IMR-90 (cell line): ENCODE data around the gene HPS4. TPM values are rescaled to one million over a fixed set of nuclear protein-coding genes. Genes with fewer than 3 reads are reported as not detected.
A peak's percentile ranks its signal among the peaks of the same experiment; 100 is the strongest.

Source experiments
- ATAC-seq: fragments of 200-7000 bp; cut with Tn5 transposase; 2 replicates; pipeline ENCODE4 v1.9.1; 2020; ENCODE audit warnings: low read depth, mild to moderate bottlenecking, moderate library complexity
- BruUV-seq: library from RNA; stranded (reverse); fragments of 400-500 nt; replicated peaks from 2 replicates; lab custom pipeline; 2021; lab: Mats Ljungman, UMichigan
- CTCF ChIA-PET: fragments of 300-600 bp; formaldehyde crosslinking; extraction: SDS; loops from one replicate; lab custom pipeline; 2021; ENCODE audit warnings: antibody characterized with exemption; lab: Yijun Ruan, JAX
- POLR2A ChIA-PET: fragments of 300-600 bp; sonication (Branson Sonifier 250); formaldehyde crosslinking; loops from one replicate; lab custom pipeline; 2022; ENCODE audit warnings: antibody characterized with exemption; ENCODE audit not compliant: unreplicated experiment; lab: Charles Lee
- DNase-seq: peaks from one replicate; pipeline ENCODE4 v3.0.0; 2013
- H2AFZ ChIP-seq: replicated peaks from 2 replicates; pipeline ENCODE3; 2013; ENCODE audit warnings: low read length, mild to moderate bottlenecking; ENCODE audit not compliant: poor library complexity
- H2AK5ac ChIP-seq: 2 replicates; pipeline ENCODE4 v1.6.1; 2013; ENCODE audit warnings: low read depth, low read length, inconsistent platforms
- H2AK9ac ChIP-seq: replicated peaks from 2 replicates; pipeline ENCODE3; 2013; ENCODE audit warnings: mild to moderate bottlenecking, low read depth, low read length, moderate library complexity; ENCODE audit not compliant: poor library complexity
- H2BK120ac ChIP-seq: 2 replicates; pipeline ENCODE4 v1.6.1; 2013; ENCODE audit warnings: low read depth, low read length, inconsistent platforms
- H2BK15ac ChIP-seq: 3 replicates; pipeline ENCODE4 v1.6.1; 2013; ENCODE audit warnings: low read depth, low read length, inconsistent platforms
- H2BK20ac ChIP-seq: 2 replicates; pipeline ENCODE4 v1.6.1; 2013; ENCODE audit warnings: low read depth, mild to moderate bottlenecking, inconsistent platforms, low read length, moderate library complexity
- H2BK5ac ChIP-seq: 2 replicates; pipeline ENCODE4 v1.6.1; 2013; ENCODE audit warnings: mild to moderate bottlenecking, low read depth, low read length, inconsistent platforms; ENCODE audit not compliant: poor library complexity, severe bottlenecking
- H3K14ac ChIP-seq: replicated peaks from 2 replicates; pipeline ENCODE4 v1.6.1; 2013; ENCODE audit warnings: low read depth, low read length, inconsistent platforms
- H3K18ac ChIP-seq: 2 replicates; pipeline ENCODE4 v1.6.1; 2013; ENCODE audit warnings: low read depth, low read length, control low read depth
- H3K23ac ChIP-seq: 2 replicates; pipeline ENCODE4 v1.6.1; 2013; ENCODE audit warnings: low read depth, low read length, inconsistent platforms
- H3K27ac ChIP-seq: 2 replicates; pipeline ENCODE4 v1.5.1; 2013; ENCODE audit warnings: mild to moderate bottlenecking, control low read depth, low read length; ENCODE audit not compliant: insufficient read depth
- H3K27me3 ChIP-seq: 2 replicates; pipeline ENCODE4 v1.6.1; 2013; ENCODE audit warnings: low read length; ENCODE audit not compliant: control insufficient read depth, insufficient read depth
- H3K36me3 ChIP-seq: 2 replicates; pipeline ENCODE4 v1.6.1; 2013; ENCODE audit warnings: low read length, mixed read lengths; ENCODE audit not compliant: control insufficient read depth, insufficient read depth
- H3K4ac ChIP-seq: 2 replicates; pipeline ENCODE4 v1.6.1; 2013; ENCODE audit warnings: low read depth, low read length, inconsistent platforms
- H3K4me1 ChIP-seq: 2 replicates; pipeline ENCODE4 v1.6.1; 2013; ENCODE audit warnings: low read length, mixed read lengths; ENCODE audit not compliant: control insufficient read depth, insufficient read depth
- H3K4me2 ChIP-seq: 2 replicates; pipeline ENCODE4 v1.6.1; 2013; ENCODE audit warnings: low read depth, mild to moderate bottlenecking, control low read depth, low read length, moderate library complexity
- H3K4me3 ChIP-seq: 2 replicates; pipeline ENCODE4 v1.5.1; 2013; ENCODE audit warnings: low read depth, mild to moderate bottlenecking, control low read depth, low read length, moderate library complexity; ENCODE audit not compliant: insufficient read depth
- H3K56ac ChIP-seq: 2 replicates; pipeline ENCODE4 v1.6.1; 2013; ENCODE audit warnings: low read length, inconsistent platforms; ENCODE audit not compliant: insufficient read depth; ENCODE audit errors: extremely low read depth
- H3K79me1 ChIP-seq, 2 experiments: 2 replicates each; pipeline ENCODE4 v1.6.1; 2013; ENCODE audit warnings: low read length in 2 of 2, inconsistent platforms in 1 of 2, low read depth in 1 of 2
- H3K9ac ChIP-seq: 2 replicates; pipeline ENCODE4 v1.6.1; 2013; ENCODE audit warnings: low read depth, low read length, control low read depth
- H3K9me1 ChIP-seq: 2 replicates; pipeline ENCODE4 v1.6.1; 2013; ENCODE audit warnings: low read length, inconsistent platforms; ENCODE audit not compliant: insufficient read depth
- H3K9me3 ChIP-seq: 2 replicates; pipeline ENCODE4 v1.6.1; 2013; ENCODE audit warnings: low read length; ENCODE audit not compliant: control insufficient read depth, insufficient read depth
- H4K20me1 ChIP-seq: 2 replicates; pipeline ENCODE4 v1.6.1; 2013; ENCODE audit warnings: low read length, inconsistent platforms; ENCODE audit not compliant: insufficient read depth
- H4K5ac ChIP-seq: 2 replicates; pipeline ENCODE4 v1.6.1; 2013; ENCODE audit warnings: mild to moderate bottlenecking, low read depth, low read length, control low read depth
- H4K8ac ChIP-seq, 2 experiments: 2 replicates each; pipeline ENCODE4 v1.6.1; 2013; ENCODE audit warnings: low read depth in 2 of 2, low read length in 2 of 2, control low read depth in 1 of 2, inconsistent platforms in 1 of 2
- H4K91ac ChIP-seq: 2 replicates; pipeline ENCODE4 v1.6.1; 2013; ENCODE audit warnings: low read depth, low read length, inconsistent platforms; ENCODE audit not compliant: insufficient read depth
- BHLHE40 ChIP-seq: fragments of 150-350 bp; IDR thresholded peaks from 2 replicates; pipeline ENCODE4 v1.6.1; 2016; ENCODE audit warnings: mild to moderate bottlenecking, low read depth, low read length
- CEBPB ChIP-seq: IDR thresholded peaks from 2 replicates; pipeline ENCODE4 v1.6.1; 2012; ENCODE audit warnings: low read depth, low read length, improper control_type of control experiment
- CHD1 ChIP-seq: IDR thresholded peaks from 2 replicates; pipeline ENCODE4 v1.6.1; 2012; ENCODE audit warnings: low read depth, low read length, improper control_type of control experiment
- ELK1 ChIP-seq: fragments of 150-350 bp; IDR thresholded peaks from 2 replicates; pipeline ENCODE4 v1.6.1; 2016; ENCODE audit warnings: low read depth, mild to moderate bottlenecking, low read length, moderate library complexity, borderline replicate concordance
- FOS ChIP-seq: fragments of 150-350 bp; IDR thresholded peaks from 2 replicates; pipeline ENCODE4 v1.6.1; 2016; ENCODE audit warnings: low read depth, low read length
- MAFK ChIP-seq: IDR thresholded peaks from 2 replicates; pipeline ENCODE4 v1.6.1; 2012; ENCODE audit warnings: low read depth, low read length, improper control_type of control experiment
- MAZ ChIP-seq: IDR thresholded peaks from 2 replicates; pipeline ENCODE4 v1.6.1; 2012; ENCODE audit warnings: low read depth, mild to moderate bottlenecking, low read length, improper control_type of control experiment, moderate library complexity, borderline replicate concordance
- MXI1 ChIP-seq: IDR thresholded peaks from 2 replicates; pipeline ENCODE4 v1.6.1; 2012; ENCODE audit warnings: low read depth, mild to moderate bottlenecking, low read length, moderate library complexity, borderline replicate concordance
- NFE2L2 ChIP-seq: fragments of 150-350 bp; IDR thresholded peaks from 2 replicates; pipeline ENCODE4 v1.6.1; 2016; ENCODE audit warnings: low read depth, mild to moderate bottlenecking, low read length
- POLR2A ChIP-seq: IDR thresholded peaks from 2 replicates; pipeline ENCODE4 v1.6.1; 2012; ENCODE audit warnings: mild to moderate bottlenecking, low read depth, low read length
- RAD21 ChIP-seq: IDR thresholded peaks from 2 replicates; pipeline ENCODE4 v1.6.1; 2012; ENCODE audit warnings: low read length, improper control_type of control experiment
- RCOR1 ChIP-seq: IDR thresholded peaks from 2 replicates; pipeline ENCODE4 v1.6.1; 2012; ENCODE audit warnings: mild to moderate bottlenecking, low read length, improper control_type of control experiment; ENCODE audit not compliant: insufficient replicate concordance
- RFX5 ChIP-seq: IDR thresholded peaks from 2 replicates; pipeline ENCODE4 v1.8.0; 2012; ENCODE audit warnings: low read depth, mild to moderate bottlenecking, low read length, moderate library complexity
- SMC3 ChIP-seq: fragments of 150-350 bp; IDR thresholded peaks from 2 replicates; pipeline ENCODE4 v1.6.1; 2016; ENCODE audit warnings: low read depth, mild to moderate bottlenecking, antibody characterized with exemption, low read length, moderate library complexity
- WGBS, 2 experiments: methylation state at CpG; one replicate each; pipeline versions ENCODE4 v1.1.5 to v1.1.7; 2013; ENCODE audit warnings: missing lambda C conversion rate in 2 of 2; ENCODE audit not compliant: insufficient read length in 1 of 2; ENCODE audit errors: extremely low coverage in 2 of 2; 5-methylcytosine and 5-hydroxymethylcytosine counted together
- dilution Hi-C: fragments of 300-500 bp; cut with HindIII; formaldehyde crosslinking; loops from one replicate; pipeline ENCODE4 v1.14.3; 2018; ENCODE audit warnings: low sequenced_read_pairs; ENCODE audit not compliant: unreplicated experiment
- in situ Hi-C: fragments of 300-500 bp; cut with MboI; formaldehyde crosslinking; loops from 3 replicates; pipeline ENCODE4 v1.14.3; 2019; ENCODE audit warnings: low sequenced_read_pairs, inconsistent platforms, mixed read lengths
- intact Hi-C: fragments of 100-400 bp; cut with micrococcal nuclease; formaldehyde crosslinking; loops from 2 replicates; pipeline ENCODE4 v1.10.0; 2022
- polyA plus RNA-seq, 3 experiments: library from polyadenylated mRNA; depleted of rRNA; stranded (reverse); fragments of >200 nt; gene quantifications; 2 replicates each; pipeline ENCODE4 v1.2.3, GENCODE V29; 2012; ENCODE audit warnings: low replicate concordance in 1 of 3
- total RNA-seq: library from RNA; depleted of rRNA; stranded (reverse); fragments of >200 nt; gene quantifications from 2 replicates; pipeline ENCODE4 v1.2.3, GENCODE V29; 2012
- TF ChIP-seq, protein P1 (sequence below): fragments of 150-350 bp; IDR thresholded peaks from 2 replicates; pipeline ENCODE4 v1.6.1; 2017; ENCODE audit warnings: mild to moderate bottlenecking, antibody characterized with exemption, low read length, low read depth

The HPS4 gene
- total and polyA plus RNA-seq, 2 of the 4 experiments (the other 2 are of a cell fraction), result 15.8 to 19.0 TPM

DNA sequence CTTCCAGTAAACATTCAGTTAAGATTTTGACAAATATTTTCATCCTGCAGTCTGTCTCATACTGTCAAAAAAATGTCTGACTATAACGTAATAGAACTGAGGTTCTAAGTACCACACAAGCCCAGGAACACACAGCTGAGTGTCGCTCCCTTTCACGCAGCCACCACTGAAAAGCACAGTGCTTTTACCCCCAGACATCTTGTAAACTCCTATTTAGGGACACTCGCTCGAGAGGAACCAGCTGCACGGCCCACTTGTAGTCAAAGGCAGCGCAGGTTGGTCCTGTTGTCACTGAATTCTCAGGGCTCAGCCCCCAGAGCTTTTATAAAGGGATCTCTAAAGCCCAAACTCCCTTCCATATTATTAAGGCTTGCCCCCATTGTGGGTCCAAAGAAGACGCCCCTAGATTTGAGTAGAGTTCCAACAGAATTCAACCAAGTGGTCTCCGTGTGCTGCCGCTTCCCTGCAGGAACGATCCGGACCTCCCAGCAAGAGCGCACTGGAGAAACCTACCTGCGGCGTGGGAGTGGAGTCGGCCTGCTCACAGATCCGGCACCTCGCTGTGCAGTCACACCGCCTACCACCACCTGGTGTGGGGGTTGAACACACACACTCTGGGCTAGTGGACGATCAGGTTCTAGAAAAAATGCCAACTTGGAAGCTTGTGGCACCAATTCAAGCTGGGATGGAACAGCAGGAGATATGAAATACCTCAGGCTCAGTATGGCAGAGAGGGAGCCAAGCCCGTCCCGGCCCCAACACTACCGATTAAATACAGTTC is 31.2 kb downstream of the HPS4 start:
- Histone ChIP-seq H4K20me1 (no peaks in the 10 kb centered on the region), H3K4me2 (no peak overlapping the region), H4K91ac (no peak overlapping the region), H3K79me1 (peaks cover 0 to 4% of the 10 kb centered on the region in 2 experiments; a peak in 2 of 4 replicates), H2BK15ac (no peak overlapping the region), H3K36me3 (peaks cover 30% of the 10 kb centered on the region), H3K23ac (no peak overlapping the region), H2AK9ac (no peak overlapping the region), H4K8ac (no peak overlapping the region), H3K56ac (no peak overlapping the region), H3K14ac (no peak overlapping the region), H4K5ac (no peak overlapping the region), H2BK20ac (no peak overlapping the region), H2AK5ac (no peak overlapping the region), H3K9ac (no peak overlapping the region), H3K4ac (no peak overlapping the region), H3K4me1 (no peaks in the 10 kb centered on the region; the same call in 1 of the 2 replicates), H3K27ac (no peak overlapping the region), H3K18ac (no peak overlapping the region), H2AFZ (no peak overlapping the region), H2BK5ac (no peak overlapping the region), H3K27me3 (no peaks in the 10 kb centered on the region), H3K9me3 (no peaks in the 10 kb centered on the region), H3K9me1 (no peaks in the 10 kb centered on the region), H3K4me3 (no peak overlapping the region), H2BK120ac (no peak overlapping the region)
- WGBS, 2 experiments, result 95% methylated on average over 5 of the region's 23 CpGs; no CpG with 5 or more reads in 1 of the 2 experiments
- no peak for ATAC-seq
- no peak for DNase-seq
- ChIA-PET CTCF (no interaction called here), POLR2A (no interaction called here)
- intact Hi-C loops, result no loop called here
- BruUV-seq, result TSS peak; percentile 82
- dilution Hi-C loops, result no loop called here
- in situ Hi-C loops, result no loop called here
- TF ChIP-seq CEBPB (no peak), BHLHE40 (no peak), MXI1 (no peak), CHD1 (no peak), POLR2A (no peak), RCOR1 (no peak), MAZ (no peak), NFE2L2 (no peak), RFX5 (no peak), ELK1 (no peak), SMC3 (no peak), MAFK (no peak), FOS (no peak), RAD21 (no peak)
- TF ChIP-seq, protein P1, sequence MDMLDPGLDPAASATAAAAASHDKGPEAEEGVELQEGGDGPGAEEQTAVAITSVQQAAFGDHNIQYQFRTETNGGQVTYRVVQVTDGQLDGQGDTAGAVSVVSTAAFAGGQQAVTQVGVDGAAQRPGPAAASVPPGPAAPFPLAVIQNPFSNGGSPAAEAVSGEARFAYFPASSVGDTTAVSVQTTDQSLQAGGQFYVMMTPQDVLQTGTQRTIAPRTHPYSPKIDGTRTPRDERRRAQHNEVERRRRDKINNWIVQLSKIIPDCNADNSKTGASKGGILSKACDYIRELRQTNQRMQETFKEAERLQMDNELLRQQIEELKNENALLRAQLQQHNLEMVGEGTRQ, result no peak
